HEK293 (cell line): ENCODE data around the gene HMGXB4.

Source experiments
- CTCF ChIA-PET: fragments of 350-600 bp; formaldehyde crosslinking; extraction: SDS; loops from one replicate; lab custom pipeline; 2021; ENCODE audit warnings: antibody characterized with exemption; lab: Yijun Ruan, JAX
- POLR2A ChIA-PET: fragments of 300-600 bp; formaldehyde crosslinking; extraction: SDS; loops from one replicate; lab custom pipeline; 2020; ENCODE audit warnings: antibody characterized with exemption, inconsistent platforms; lab: Yijun Ruan, JAX
- H3K27ac ChIP-seq: fragments of 200-500 bp; sonication (Bioruptor generic); 2 replicates; pipeline ENCODE4 v1.5.1; 2014; ENCODE audit warnings: low read depth, low read length, control low read depth, inconsistent platforms; ENCODE audit errors: extremely low read depth
- H3K36me3 ChIP-seq, 2 experiments: fragments of 200-500 bp in 1 of 2; sonication (Bioruptor generic) in 1 of 2; 1 replicate in 1 of 2; 2 replicates in 1 of 2; pipeline ENCODE4 v1.5.1; 2014 to 2017; ENCODE audit warnings: inconsistent platforms in 2 of 2, low read length in 2 of 2; ENCODE audit not compliant: control insufficient read depth in 2 of 2, insufficient read depth in 1 of 2
- H3K4me1 ChIP-seq: fragments of 200-500 bp; sonication (Bioruptor generic); 2 replicates; pipeline ENCODE4 v1.5.1; 2014; ENCODE audit warnings: mild to moderate bottlenecking, low read length, inconsistent platforms; ENCODE audit not compliant: control insufficient read depth, insufficient read depth
- H3K4me3 ChIP-seq: 2 replicates; pipeline ENCODE4 v1.5.1; 2011; ENCODE audit warnings: low read depth, mild to moderate bottlenecking, control low read depth, low read length, moderate library complexity
- H3K9me3 ChIP-seq: fragments of 200-500 bp; sonication (Bioruptor generic); 2 replicates; pipeline ENCODE4 v1.5.1; 2014; ENCODE audit warnings: low read depth, low read length, inconsistent platforms; ENCODE audit not compliant: control insufficient read depth, insufficient read depth
- FEZF1 ChIP-seq: fragments of 450-650 bp; formaldehyde crosslinking; IDR thresholded peaks from 2 replicates; pipeline ENCODE4 v1.5.1; 2016; ENCODE audit warnings: missing biosample characterization, missing genetic modification characterization
- GLI4 ChIP-seq: fragments of 450-650 bp; formaldehyde crosslinking; IDR thresholded peaks from 2 replicates; pipeline ENCODE4 v1.5.1; 2016; ENCODE audit warnings: missing biosample characterization, missing genetic modification characterization
- KLF1 ChIP-seq: fragments of 450-650 bp; formaldehyde crosslinking; IDR thresholded peaks from 2 replicates; pipeline ENCODE4 v1.5.1; 2016; ENCODE audit warnings: missing biosample characterization, missing genetic modification characterization
- MEIS1 ChIP-seq: sonication (generic); formaldehyde crosslinking; IDR thresholded peaks from 2 replicates; pipeline ENCODE4 v1.8.1; 2022; ENCODE audit warnings: missing genetic modification reagents, mild to moderate bottlenecking, borderline replicate concordance
- MYNN ChIP-seq: fragments of 450-650 bp; formaldehyde crosslinking; IDR thresholded peaks from 2 replicates; pipeline ENCODE4 v1.5.1; 2016; ENCODE audit warnings: missing biosample characterization, missing genetic modification characterization, borderline replicate concordance
- OSR2 ChIP-seq: fragments of 450-650 bp; formaldehyde crosslinking; IDR thresholded peaks from 2 replicates; pipeline ENCODE4 v1.5.1; 2016; ENCODE audit warnings: missing biosample characterization, missing genetic modification characterization
- PRDM6 ChIP-seq: fragments of 450-650 bp; formaldehyde crosslinking; IDR thresholded peaks from 2 replicates; pipeline ENCODE4 v1.5.1; 2017; ENCODE audit warnings: missing biosample characterization, missing genetic modification characterization
- SP2 ChIP-seq: fragments of 450-650 bp; formaldehyde crosslinking; IDR thresholded peaks from 2 replicates; pipeline ENCODE4 v1.5.1; 2016; ENCODE audit warnings: missing biosample characterization, missing genetic modification characterization
- YY1 ChIP-seq: fragments of 450-650 bp; formaldehyde crosslinking; IDR thresholded peaks from 2 replicates; pipeline ENCODE4 v1.5.1; 2018; ENCODE audit warnings: missing biosample characterization, missing genetic modification characterization
- ZIC2 ChIP-seq: fragments of 450-650 bp; formaldehyde crosslinking; IDR thresholded peaks from 2 replicates; pipeline ENCODE4 v1.5.1; 2016; ENCODE audit warnings: missing biosample characterization, missing genetic modification characterization
- ZNF2 ChIP-seq: fragments of 450-650 bp; formaldehyde crosslinking; IDR thresholded peaks from 2 replicates; pipeline ENCODE4 v1.5.1; 2016; ENCODE audit warnings: missing biosample characterization, missing genetic modification characterization
- ZNF488 ChIP-seq: fragments of 450-650 bp; formaldehyde crosslinking; IDR thresholded peaks from 2 replicates; pipeline ENCODE4 v1.5.1; 2016; ENCODE audit warnings: missing biosample characterization, missing genetic modification characterization
- ZNF624 ChIP-seq: fragments of 450-650 bp; formaldehyde crosslinking; IDR thresholded peaks from 2 replicates; pipeline ENCODE4 v1.5.1; 2017; ENCODE audit warnings: missing biosample characterization, missing genetic modification characterization
- ZNF660 ChIP-seq: fragments of 450-650 bp; IDR thresholded peaks from 2 replicates; pipeline ENCODE4 v1.5.1; 2018; ENCODE audit warnings: missing biosample characterization, mild to moderate bottlenecking, missing genetic modification characterization
- TF ChIP-seq, protein P1 (sequence below): fragments of 450-650 bp; formaldehyde crosslinking; IDR thresholded peaks from 2 replicates; pipeline ENCODE4 v1.5.1; 2016; ENCODE audit warnings: missing biosample characterization, missing genetic modification characterization
- TF ChIP-seq, protein P2 (sequence below): fragments of 450-650 bp; formaldehyde crosslinking; IDR thresholded peaks from 2 replicates; pipeline ENCODE4; 2016; ENCODE audit warnings: missing biosample characterization, missing genetic modification characterization
- TF ChIP-seq, protein P3 (sequence below): fragments of 450-650 bp; IDR thresholded peaks from 2 replicates; pipeline ENCODE4 v1.5.1; 2018; ENCODE audit warnings: missing biosample characterization, mild to moderate bottlenecking, missing genetic modification characterization

The HMGXB4 gene

GRCh38 chr22:35330258-35330861 lies 73.1 kb downstream of the HMGXB4 start (continued):
- TF ChIP-seq, protein P1, sequence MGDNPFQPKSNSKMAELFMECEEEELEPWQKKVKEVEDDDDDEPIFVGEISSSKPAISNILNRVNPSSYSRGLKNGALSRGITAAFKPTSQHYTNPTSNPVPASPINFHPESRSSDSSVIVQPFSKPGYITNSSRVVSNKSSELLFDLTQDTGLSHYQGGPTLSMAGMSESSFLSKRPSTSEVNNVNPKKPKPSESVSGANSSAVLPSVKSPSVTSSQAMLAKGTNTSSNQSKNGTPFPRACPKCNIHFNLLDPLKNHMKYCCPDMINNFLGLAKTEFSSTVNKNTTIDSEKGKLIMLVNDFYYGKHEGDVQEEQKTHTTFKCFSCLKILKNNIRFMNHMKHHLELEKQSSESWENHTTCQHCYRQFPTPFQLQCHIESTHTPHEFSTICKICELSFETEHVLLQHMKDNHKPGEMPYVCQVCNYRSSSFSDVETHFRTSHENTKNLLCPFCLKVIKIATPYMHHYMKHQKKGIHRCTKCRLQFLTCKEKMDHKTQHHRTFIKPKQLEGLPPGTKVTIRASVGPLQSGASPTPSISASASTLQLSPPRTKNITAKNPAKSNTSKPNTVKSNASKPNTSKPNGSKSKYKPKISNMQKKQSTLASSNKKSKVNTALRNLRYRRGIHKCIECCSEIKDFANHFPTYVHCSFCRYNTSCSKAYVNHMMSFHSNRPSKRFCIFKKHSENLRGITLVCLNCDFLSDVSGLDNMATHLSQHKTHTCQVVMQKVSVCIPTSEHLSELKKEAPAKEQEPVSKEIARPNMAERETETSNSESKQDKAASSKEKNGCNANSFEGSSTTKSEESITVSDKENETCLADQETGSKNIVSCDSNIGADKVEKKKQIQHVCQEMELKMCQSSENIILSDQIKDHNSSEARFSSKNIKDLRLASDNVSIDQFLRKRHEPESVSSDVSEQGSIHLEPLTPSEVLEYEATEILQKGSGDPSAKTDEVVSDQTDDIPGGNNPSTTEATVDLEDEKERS, result no peak
- TF ChIP-seq, protein P2, sequence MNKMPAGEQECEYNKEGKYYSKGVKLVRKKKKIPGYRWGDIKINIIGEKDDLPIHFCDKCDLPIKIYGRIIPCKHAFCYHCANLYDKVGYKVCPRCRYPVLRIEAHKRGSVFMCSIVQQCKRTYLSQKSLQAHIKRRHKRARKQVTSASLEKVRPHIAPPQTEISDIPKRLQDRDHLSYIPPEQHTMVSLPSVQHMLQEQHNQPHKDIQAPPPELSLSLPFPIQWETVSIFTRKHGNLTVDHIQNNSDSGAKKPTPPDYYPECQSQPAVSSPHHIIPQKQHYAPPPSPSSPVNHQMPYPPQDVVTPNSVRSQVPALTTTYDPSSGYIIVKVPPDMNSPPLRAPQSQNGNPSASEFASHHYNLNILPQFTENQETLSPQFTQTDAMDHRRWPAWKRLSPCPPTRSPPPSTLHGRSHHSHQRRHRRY (tag by site-specific recombination), result no peak
- TF ChIP-seq MYNN (tag by site-specific recombination) (no peak), OSR2 (no peak), MEIS1 (CRISPR knock-in tag) (no peak), SP2 (tag by site-specific recombination) (no peak), ZNF624 (tag by site-specific recombination) (no peak)
- TF ChIP-seq, all 188 proteins: peak for 0

- Histone ChIP-seq H3K27ac (no peak overlapping the region), H3K4me3 (no peak overlapping the region), H3K9me3 (no peaks in the 10 kb centered on the region), H3K36me3 (peaks cover 4 to 90% of the 10 kb centered on the region in 2 experiments; a peak in 2 of 3 replicates), H3K4me1 (no peaks in the 10 kb centered on the region)
- TF ChIP-seq PRDM6, result no peak
- no peak for TF ChIP-seq ZNF660
- TF ChIP-seq FEZF1 (tag by site-specific recombination), result no peak
- TF ChIP-seq, protein P3, sequence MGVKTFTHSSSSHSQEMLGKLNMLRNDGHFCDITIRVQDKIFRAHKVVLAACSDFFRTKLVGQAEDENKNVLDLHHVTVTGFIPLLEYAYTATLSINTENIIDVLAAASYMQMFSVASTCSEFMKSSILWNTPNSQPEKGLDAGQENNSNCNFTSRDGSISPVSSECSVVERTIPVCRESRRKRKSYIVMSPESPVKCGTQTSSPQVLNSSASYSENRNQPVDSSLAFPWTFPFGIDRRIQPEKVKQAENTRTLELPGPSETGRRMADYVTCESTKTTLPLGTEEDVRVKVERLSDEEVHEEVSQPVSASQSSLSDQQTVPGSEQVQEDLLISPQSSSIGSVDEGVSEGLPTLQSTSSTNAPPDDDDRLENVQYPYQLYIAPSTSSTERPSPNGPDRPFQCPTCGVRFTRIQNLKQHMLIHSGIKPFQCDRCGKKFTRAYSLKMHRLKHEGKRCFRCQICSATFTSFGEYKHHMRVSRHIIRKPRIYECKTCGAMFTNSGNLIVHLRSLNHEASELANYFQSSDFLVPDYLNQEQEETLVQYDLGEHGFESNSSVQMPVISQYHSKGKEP (tag by site-specific recombination), result no peak
- no peak for TF ChIP-seq YY1 (tag by site-specific recombination)
- no peak for TF ChIP-seq ZNF2 (tag by site-specific recombination)
- no peak for TF ChIP-seq ZNF488 (tag by site-specific recombination)
- no peak for TF ChIP-seq KLF1
- ChIA-PET CTCF (no interaction called here), POLR2A (no interaction called here)
These were observed 75.0 kb downstream of the HMGXB4 start for GRCh38 chr22:35332278-35332677.

- no peaks in the 10 kb centered on the region for H3K4me1 ChIP-seq
- H3K9me3 ChIP-seq, result no peaks in the 10 kb centered on the region
- no peak overlapping the region for H3K27ac ChIP-seq
- TF ChIP-seq GLI4, result no peak
- TF ChIP-seq ZIC2 (tag by site-specific recombination), result peak; percentile 19; the same call in 1 of the 2 replicates
- TF ChIP-seq, all 188 proteins: peak for 1
- ChIA-PET CTCF (no interaction called here), POLR2A (no interaction called here)
- Histone ChIP-seq H3K4me3 (no peak overlapping the region), H3K36me3 (peaks cover 4 to 90% of the 10 kb centered on the region in 2 experiments; a peak in 2 of 3 replicates)
These were observed 75.9 kb downstream of the HMGXB4 start for GRCh38 chr22:35333220-35333619.
